HG02981 (cell line): ENCODE results near the gene BEAN1.

Experiments used
- ATAC-seq: cut with Tn5 transposase; IDR thresholded peaks from one replicate; pipeline ENCODE4 v1.9.1; 2021; ENCODE audit warnings: mild to moderate bottlenecking, moderate library complexity; ENCODE audit not compliant: unreplicated experiment

Gene BEAN1

GRCh38 chr16:66418165-66418962, 8.7 kb upstream of the BEAN1 start:
- ATAC-seq, result no peak

- no peak for ATAC-seq
These were observed 7.6 kb upstream of the BEAN1 start for GRCh38 chr16:66419527-66419926.

GRCh38 chr16:66420396-66420795, 6.7 kb upstream of the BEAN1 start:
- no peak for ATAC-seq

- no peak for ATAC-seq
These were observed 5.2 kb upstream of the BEAN1 start for GRCh38 chr16:66421891-66422290.

- no peak for ATAC-seq
These were observed 4.7 kb upstream of the BEAN1 start for GRCh38 chr16:66422366-66422765.

- no peak for ATAC-seq
These were observed 3.9 kb upstream of the BEAN1 start for GRCh38 chr16:66423177-66423576.

GRCh38 chr16:66425651-66426050, 1.4 kb upstream of the BEAN1 start:
- ATAC-seq, result no peak

- no peak for ATAC-seq
These were observed 721 bp upstream of the BEAN1 start for GRCh38 chr16:66426112-66427035.

- ATAC-seq, result no peak
These were observed 981 bp downstream of the BEAN1 start for GRCh38 chr16:66427871-66428681.

- no peak for ATAC-seq
These were observed 1.7 kb downstream of the BEAN1 start for GRCh38 chr16:66428682-66429251.

GRCh38 chr16:66429290-66429962, 2.3 kb downstream of the BEAN1 start:
- no peak for ATAC-seq

GRCh38 chr16:66430214-66430613, 3.1 kb downstream of the BEAN1 start:
- no peak for ATAC-seq

GRCh38 chr16:66431760-66432159, 4.7 kb downstream of the BEAN1 start:
- ATAC-seq, result no peak

GRCh38 chr16:66432429-66432828, 5.3 kb downstream of the BEAN1 start:
- no peak for ATAC-seq

GRCh38 chr16:66434619-66435430, 7.7 kb downstream of the BEAN1 start:
- ATAC-seq, result no peak

GRCh38 chr16:66435896-66436295, 8.8 kb downstream of the BEAN1 start:
- ATAC-seq, result no peak

GRCh38 chr16:66437391-66437945, 10.4 kb downstream of the BEAN1 start:
- ATAC-seq, result no peak

GRCh38 chr16:66438536-66438935, 11.4 kb downstream of the BEAN1 start:
- ATAC-seq, result no peak
